Astrocyte of the hippocampus (primary cell): ENCODE results near the gene PLIN4.

Experiments used
- DNase-seq: peaks from one replicate; pipeline ENCODE4 v3.0.0; 2011; ENCODE audit warnings: low read depth, low spot score

PLIN4 gene

GRCh38 chr19:4506449-4507149 is 11.7 kb downstream of the PLIN4 start:
- peak; percentile 58 for DNase-seq

GRCh38 chr19:4505570-4506448 is 12.5 kb downstream of the PLIN4 start:
- no peak for DNase-seq

GRCh38 chr19:4504891-4505569 is 13.3 kb downstream of the PLIN4 start:
- DNase-seq = no peak

DNA sequence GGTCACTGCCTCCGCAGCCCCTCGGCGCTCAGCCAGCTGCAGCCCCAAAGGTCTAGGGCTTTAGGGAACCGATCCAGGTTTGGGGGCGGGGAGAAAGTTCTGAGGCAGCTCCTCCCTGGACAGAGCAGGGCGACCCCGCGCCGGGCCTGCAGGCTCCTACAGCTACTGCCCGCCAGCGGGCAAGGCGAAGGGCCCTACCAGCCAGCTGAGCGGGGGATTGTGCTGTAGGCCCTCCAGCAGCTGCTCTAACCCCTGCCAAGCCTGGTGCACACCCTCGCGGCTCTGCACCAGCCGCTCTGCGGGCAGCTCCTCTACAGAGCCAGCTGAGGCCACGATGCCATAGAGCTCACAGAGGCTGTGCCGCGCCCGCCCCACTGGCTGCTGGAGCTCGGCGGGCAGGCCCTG is 14.0 kb downstream of the PLIN4 start:
- no peak for DNase-seq

DNA sequence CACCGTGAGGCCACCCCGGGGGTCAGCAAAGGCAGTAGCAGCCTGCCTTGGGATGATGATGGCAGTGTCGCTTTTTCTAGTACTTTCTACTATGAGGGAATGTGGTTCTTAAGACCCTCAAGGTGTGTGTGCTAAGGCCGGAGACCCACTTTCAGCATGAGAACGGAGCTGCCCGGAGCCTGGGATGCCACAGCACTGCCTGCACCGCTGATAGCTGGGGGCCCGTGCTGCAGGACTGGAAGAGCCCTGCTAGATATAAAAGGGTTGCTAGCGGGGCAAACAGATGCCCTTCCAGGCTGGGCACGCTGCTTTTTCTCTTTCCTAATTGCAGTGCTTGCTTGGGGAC is 14.5 kb downstream of the PLIN4 start:
- DNase-seq = no peak

DNA sequence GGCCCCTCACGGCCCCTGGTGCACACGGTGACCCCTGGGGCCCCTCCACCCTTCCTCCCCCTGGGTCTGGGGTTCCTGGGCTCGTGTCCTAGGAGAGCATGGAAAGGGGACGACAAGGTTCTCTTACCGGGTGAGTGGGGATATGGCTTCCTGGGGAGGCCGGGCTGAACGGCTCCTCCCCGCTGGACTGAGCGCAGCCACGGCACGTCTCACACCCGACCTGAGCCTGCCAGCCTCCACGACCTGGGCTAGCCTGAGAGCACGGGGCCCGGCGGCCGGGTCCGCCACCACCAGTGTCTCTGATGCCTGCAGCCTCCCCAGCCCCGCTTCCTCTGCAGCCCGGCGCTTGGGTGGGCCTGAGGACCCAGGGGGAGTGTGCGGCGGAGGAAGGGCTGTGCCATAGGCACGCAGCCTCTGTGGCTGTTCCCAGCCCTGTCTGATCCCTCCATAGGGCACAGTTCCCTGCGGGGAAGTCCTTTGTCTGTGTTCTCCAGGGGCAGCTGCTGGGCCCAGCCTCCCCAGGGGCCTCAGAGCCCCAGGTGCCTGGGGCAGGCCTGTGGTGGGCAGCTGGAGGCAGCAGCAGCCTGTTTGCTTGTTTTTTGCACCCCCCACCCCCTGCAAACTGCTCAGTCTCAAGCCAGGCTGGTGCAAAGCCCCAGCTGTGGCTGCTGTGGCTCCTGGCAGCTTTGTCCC is 15.0 kb downstream of the PLIN4 start:
- DNase-seq = no peak

- DNase-seq = no peak
Measured at GRCh38 chr19:4502282-4503131, 15.8 kb downstream of the PLIN4 start.

- DNase-seq = no peak
Measured at GRCh38 chr19:4501691-4502090, 16.6 kb downstream of the PLIN4 start.

DNA sequence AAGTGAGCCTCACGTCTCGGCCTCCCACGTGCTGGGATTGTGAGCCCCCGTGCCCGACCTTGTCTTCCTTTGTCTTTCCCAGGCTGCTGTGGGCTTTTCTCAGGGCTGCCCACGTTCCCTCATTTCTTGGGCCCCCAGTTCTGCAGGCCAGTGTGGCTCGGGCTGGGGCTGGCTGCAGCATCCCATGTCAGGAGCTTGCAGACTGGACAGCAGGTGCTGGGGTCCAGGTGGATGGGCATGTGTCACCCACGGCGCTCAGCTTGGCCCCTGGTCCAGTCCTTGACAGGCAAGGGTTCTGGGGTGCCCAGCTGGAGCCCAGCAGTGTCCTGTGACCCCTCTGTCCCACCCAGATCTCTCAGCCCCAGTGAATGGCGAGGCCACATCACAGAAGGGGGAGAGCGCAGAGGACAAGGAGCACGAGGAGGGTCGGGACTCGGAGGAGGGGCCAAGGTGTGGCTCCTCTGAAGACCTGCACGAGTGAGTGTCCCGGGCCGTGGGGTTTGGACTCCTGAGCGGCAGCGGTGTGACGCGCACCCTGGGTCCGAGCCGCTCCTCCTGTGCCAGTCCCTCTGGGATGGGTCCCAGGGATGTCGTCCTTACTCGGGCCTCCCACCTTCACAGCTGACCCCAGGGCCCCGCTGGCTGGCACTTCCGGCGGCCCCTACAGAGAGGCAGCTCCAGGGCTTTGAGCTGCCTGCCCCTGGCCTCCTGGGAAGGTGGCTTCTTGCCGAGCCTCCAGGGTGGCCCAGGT is 17.3 kb downstream of the PLIN4 start:
- DNase-seq = no peak

DNA sequence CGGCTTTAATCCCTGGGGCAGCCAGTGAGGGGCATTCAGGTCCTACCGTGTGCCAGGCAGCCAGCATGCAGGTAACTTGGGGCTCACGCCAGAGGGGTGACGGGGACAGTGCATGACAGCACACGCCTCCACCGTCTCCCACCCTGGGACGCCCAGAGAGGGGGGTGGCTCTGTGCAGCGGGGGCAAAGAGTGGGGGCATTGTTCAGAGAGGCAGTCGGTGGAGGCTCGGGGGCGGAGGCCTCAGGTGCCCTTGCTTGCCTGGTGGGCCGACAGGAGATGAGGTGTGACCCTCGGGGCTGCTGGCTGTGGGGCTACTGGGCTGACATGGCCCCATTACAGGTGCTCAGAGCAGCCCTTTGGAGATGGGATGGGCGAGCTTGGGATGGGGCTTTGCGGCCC is 18.4 kb downstream of the PLIN4 start:
- DNase-seq = no peak

GRCh38 chr19:4499318-4499717 is 19.0 kb downstream of the PLIN4 start:
- DNase-seq = no peak

- no peak for DNase-seq
Measured at GRCh38 chr19:4498694-4499093, 19.6 kb downstream of the PLIN4 start.

DNA sequence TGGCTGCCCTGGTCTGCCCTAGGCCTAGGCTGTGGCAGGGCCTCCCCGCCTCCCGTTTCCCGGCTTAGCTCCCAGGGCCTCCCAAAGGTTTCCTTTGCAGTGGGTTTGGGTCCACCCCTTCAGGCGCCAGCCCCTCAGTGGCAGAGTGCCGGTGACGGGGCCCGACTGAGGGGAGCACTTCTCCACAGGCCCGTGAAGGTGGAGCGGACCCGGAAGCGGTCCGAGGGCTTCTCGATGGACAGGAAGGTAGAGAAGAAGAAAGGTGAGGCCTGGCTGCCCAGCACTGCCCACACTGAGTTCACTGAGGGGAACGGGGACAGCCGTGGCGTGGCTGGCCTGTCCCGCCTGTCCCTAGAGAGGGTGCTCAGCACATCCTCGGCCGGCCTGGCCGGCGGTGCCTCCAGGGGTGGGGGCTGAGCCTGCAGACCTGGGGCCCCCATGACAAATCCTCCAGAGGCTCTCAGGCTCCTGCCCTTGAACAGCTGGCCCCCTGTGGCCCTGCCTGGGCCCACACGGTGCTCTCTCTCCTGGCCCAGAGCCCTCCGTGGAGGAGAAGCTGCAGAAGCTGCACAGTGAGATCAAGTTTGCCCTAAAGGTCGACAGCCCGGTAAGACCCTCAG is 20.4 kb downstream of the PLIN4 start:
- no peak for DNase-seq

DNA sequence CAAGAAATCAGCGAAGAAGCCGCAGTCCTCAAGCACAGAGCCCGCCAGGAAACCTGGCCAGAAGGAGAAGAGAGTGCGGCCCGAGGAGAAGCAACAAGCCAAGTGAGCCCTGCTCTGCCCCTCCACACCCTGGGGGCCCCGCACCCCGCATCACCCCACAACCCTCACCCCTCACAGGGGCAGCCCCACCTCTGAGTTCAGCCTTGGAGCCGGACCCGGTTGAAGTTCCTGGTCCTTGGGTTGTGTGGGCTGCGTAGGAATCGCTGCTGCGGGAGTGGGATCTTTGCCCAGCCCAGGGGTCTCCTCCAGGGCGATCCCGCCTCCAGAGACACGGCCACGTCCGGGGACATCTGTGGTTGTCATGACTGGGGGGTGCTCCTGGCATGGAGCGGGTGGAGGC is 22.0 kb downstream of the PLIN4 start:
- DNase-seq = no peak

DNA sequence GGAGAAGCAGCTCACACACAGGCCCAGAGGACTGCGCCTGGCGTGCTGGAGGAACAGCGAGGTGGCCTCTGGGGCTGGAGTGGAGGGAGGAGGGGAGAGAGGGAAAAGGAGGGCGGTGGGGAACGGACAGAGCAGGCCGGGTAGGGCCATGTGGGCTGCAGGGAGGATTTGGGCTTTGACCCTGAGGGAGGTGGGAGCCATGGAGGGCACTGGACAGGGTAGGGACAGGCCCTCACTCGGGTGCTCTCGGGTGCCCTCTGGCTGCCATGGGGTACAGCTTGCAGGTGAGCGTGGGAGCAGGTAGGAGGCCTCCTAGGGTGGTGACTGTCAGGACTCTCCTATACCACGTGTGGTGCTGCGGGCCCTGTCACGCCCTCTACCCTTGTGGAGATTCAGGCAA is 22.8 kb downstream of the PLIN4 start:
- DNase-seq = no peak

- DNase-seq = no peak
Measured at GRCh38 chr19:4494691-4495064, 23.6 kb downstream of the PLIN4 start.

DNA sequence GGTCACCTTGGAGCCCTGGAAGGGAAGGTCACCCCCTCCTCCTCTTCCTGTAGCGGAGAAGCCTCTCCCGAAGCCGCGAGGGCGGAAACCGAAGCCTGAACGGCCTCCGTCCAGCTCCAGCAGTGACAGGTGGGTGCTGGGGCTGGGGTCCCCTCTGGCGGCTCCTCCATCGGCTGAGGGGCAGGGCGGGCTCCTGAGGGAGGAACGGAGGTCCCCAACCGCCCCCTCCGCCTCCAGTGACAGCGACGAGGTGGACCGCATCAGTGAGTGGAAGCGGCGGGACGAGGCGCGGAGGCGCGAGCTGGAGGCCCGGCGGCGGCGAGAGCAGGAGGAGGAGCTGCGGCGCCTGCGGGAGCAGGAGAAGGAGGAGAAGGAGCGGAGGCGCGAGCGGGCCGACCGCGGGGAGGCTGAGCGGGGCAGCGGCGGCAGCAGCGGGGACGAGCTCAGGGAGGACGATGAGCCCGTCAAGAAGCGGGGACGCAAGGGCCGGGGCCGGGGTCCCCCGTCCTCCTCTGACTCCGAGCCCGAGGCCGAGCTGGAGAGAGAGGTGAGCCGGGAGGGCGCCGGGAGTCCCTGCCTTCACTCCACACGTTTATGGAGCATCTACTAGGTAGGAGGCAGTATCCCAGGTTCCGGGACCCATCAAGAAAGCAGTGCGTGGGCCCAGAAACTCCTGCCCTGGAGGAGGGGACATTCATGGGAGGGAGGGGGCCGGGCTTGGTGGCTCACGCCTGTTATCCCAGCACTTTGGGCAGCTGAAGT is 24.2 kb downstream of the PLIN4 start:
- DNase-seq = no peak

DNA sequence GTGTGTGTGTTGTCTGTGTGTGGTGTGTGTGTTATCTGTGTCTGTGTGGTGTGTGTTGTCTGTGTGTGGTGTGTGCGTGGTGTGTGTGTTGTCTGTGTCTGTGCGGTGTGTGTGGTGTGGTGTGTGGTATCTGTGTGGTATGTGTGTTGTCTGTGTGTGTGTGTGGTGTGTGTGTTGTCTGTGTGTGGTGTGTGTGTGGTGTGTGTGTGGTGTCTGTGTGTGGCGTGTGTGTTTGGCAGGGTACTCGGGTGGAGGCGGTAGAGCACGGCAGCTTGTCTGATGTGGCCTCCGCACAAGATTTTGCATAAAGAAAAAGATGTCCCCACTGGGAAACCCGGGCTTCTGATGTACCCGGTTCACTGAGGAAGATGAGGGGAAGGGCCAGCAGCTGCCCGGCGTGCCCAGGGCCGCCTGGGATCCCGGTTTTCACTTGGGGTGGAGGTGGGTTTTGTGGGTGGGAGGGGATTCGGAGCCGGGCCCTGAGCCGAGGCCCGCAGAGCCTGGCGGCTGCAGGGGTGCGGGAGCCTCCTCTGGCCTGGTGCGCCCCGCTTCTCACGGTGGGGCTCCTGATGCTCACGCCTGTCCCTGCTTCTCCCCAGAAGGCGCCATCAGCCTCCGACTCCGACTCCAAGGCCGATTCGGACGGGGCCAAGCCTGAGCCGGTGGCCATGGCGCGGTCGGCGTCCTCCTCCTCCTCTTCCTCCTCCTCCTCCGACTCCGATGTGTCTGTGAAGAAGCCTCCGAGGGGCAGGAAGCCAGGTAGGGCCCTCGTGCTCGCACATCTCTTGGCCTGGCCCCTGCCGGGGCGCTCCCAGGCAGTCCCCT is 25.0 kb downstream of the PLIN4 start:
- DNase-seq = no peak
